ENCODE measurements around the gene ROBO1. TPM values are rescaled to one million over a fixed set of nuclear protein-coding genes. Genes with fewer than 3 reads are reported as not detected.

The ROBO1 gene
- total RNA-seq, 2 donors from 2014 or later, result not detected

DNA sequence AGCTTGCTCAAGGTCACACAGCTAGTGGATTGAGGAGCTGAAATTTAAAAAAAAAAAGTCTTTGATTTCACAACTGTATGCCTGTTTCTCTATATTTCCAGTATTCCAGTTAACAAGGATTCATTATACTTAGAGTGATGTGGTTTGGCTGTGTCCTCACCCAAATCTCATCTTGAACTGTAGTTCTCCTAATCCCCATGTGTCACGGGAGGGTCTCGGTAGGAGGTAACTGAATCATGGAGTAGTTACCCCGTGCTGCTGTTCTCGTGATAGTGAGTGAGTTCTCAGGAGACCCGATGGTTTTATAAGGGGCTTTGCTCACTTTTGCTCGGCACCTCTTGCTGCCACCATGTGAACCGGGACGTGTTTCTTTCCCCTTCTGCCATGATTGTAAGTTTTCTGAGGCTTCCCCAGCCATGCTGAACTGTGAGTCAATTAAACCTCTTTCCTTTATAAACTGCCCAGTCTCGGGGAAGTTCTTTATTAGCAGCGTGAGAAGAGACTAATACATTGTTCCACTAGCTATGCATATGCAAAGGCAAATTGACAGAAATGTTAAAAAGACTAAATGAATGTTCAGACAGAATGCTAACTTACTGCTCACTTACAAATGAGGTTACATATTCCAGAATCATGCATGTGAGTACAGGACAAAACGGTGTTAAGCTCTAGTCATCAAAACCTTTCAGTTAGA is 1101.9 kb downstream of the ROBO1 start:
- Mint-ChIP-seq H3K27ac (no peak overlapping the region), H3K36me3 (ENCODE audit: low read depth) (no peaks in the 10 kb centered on the region), H3K4me1 (no peaks in the 10 kb centered on the region), H3K27me3 (no peaks in the 10 kb centered on the region), H3K4me3 (no peak overlapping the region)
- ATAC-seq (no peak), DNase-seq (no peak)
- H3K9me3 ChIP-seq (ENCODE audit: control insufficient read depth, low read length, poor library complexity, severe bottlenecking), result no peaks in the 10 kb centered on the region

DNA sequence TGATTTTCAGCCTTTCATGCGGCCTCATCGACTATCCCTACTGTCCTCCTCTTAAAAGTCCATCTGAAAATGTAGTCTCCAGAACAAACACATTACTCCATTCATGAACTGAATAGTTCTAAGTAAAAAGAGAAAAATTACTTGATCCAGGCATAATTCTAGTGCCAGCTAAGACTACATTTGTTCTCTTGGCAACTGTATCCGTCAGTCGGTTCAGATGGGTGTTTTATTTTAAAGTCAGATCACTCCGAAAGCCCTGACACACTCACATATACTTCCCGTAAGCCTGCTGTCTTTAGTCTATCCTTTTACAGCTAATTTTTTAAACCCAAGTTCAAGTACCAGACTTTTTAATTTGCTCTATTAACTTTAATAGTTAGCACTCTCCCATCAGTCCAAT is 1102.7 kb downstream of the ROBO1 start:
- H3K9me3 ChIP-seq (ENCODE audit: control insufficient read depth, low read length, poor library complexity, severe bottlenecking), result no peaks in the 10 kb centered on the region
- Mint-ChIP-seq H3K36me3 (ENCODE audit: low read depth) (no peaks in the 10 kb centered on the region), H3K4me1 (no peaks in the 10 kb centered on the region), H3K27ac (no peak overlapping the region), H3K27me3 (no peaks in the 10 kb centered on the region), H3K4me3 (no peak overlapping the region)
- DNase-seq, result no peak
- ATAC-seq, result no peak

DNA sequence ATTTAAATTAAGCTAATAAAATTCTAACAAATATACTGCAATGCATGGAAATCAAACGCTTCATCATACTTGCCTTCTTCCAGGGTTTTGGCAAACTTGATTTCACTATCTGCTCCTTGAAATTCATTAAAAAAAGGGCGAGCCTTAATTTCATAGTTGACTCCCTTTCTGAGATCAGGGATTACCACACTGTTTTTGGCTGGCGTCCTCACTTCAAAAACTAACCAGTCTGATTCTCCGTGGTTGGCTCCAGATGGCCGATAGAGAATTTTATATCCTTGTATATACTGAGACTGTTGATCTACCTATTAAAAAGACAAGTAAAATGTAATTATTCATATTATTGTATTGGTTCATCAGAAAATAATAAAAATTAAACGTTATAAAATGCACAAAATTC is 1106.8 kb downstream of the ROBO1 start:
- Mint-ChIP-seq H3K4me3 (no peak overlapping the region), H3K27me3 (no peaks in the 10 kb centered on the region), H3K4me1 (no peaks in the 10 kb centered on the region), H3K36me3 (ENCODE audit: low read depth) (no peaks in the 10 kb centered on the region), H3K27ac (no peak overlapping the region)
- DNase-seq (no peak), ATAC-seq (no peak)
- no peaks in the 10 kb centered on the region for H3K9me3 ChIP-seq (ENCODE audit: control insufficient read depth, low read length, poor library complexity, severe bottlenecking)

DNA sequence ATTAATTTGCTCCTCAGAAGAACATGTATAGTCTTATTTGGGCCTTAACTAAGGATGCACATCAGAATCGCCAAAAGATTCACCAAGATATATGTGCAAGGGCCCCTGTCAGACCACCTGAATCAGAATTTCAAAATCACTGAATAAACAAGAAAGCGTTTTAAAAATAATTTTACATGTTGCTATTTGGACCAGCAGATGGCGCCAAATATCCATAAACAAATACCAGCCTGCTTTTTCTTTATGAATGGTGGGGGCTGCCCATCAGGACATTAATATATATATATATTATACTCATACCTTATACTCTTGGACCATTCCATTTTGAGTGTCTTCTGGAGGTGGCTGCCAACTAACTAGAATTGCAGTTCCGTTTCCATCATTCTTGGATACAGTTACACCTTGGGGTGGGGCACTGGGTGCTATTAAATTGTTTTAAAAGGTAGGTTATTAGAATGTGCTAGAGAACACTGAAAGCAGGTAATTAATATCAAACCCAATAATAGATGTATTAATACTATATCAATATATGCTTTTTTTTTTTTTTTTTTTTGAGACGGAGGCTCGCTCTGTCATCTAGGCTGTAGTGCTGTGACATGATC is 1108.3 kb downstream of the ROBO1 start:
- no peak for ATAC-seq
- Mint-ChIP-seq H3K36me3 (ENCODE audit: low read depth) (no peaks in the 10 kb centered on the region), H3K27me3 (no peaks in the 10 kb centered on the region), H3K4me1 (no peaks in the 10 kb centered on the region), H3K4me3 (no peak overlapping the region), H3K27ac (no peak overlapping the region)
- no peak for DNase-seq
- no peaks in the 10 kb centered on the region for H3K9me3 ChIP-seq (ENCODE audit: control insufficient read depth, low read length, poor library complexity, severe bottlenecking)

DNA sequence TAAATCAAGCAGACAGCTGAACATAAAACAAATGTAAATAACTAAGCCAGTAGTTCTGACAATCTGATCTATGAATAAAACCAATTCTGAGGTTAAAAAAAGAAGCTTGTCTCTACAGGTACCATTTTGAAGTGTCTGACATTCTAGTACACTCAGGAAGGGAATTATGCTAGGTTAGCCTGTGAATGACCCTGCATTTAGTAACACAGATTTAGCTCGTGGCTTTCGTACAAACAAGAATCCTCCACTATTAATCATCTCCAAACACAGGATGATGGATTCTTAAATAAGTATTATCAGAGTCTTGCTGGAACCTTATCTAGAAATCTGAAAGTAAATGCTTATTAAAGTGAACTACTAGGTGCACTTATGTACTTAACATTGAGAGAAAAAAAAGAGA is 1120.1 kb downstream of the ROBO1 start:
- H3K4me1 Mint-ChIP-seq, result no peaks in the 10 kb centered on the region
- no peaks in the 10 kb centered on the region for H3K9me3 ChIP-seq (ENCODE audit: control insufficient read depth, low read length, poor library complexity, severe bottlenecking)
- H3K27me3 Mint-ChIP-seq, result no peaks in the 10 kb centered on the region
- H3K27ac Mint-ChIP-seq, result no peak overlapping the region
- no peaks in the 10 kb centered on the region for H3K36me3 Mint-ChIP-seq (ENCODE audit: low read depth)
- DNase-seq (no peak), ATAC-seq (no peak)
- H3K4me3 Mint-ChIP-seq, result no peak overlapping the region

DNA sequence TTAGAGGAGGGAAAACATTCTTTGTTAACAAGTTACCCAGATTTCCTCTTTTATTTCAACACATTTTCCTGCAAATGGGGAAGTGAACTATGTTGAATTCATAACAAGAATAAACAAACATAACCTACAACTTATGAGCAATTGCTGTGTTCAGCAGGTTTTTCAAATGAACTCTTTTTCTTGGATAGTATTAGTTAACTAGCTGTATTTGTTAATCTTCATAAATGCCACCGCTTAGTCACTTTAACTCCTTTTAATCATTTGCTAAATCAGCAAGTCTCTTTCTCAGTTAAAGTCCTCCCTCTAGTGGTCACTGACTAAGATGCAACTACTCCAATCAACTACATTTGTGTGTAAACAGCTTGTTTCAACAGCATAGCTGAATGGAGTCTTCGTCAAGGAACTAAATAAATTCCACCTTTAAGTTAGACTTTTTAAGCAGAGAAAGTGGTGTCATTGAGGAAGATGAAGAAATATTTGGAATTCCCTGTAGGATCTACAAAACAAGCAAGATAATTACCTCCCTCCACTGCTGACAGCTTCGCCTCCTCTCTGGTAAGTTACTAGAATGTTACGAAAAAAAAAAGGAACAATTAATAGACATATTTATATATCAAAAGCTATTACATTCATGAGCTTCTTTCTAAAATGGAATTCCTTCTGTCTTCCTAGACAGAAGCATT is 1122.0 kb downstream of the ROBO1 start:
- Mint-ChIP-seq H3K4me3 (no peak overlapping the region), H3K27me3 (no peaks in the 10 kb centered on the region)
- ATAC-seq, result no peak

DNA sequence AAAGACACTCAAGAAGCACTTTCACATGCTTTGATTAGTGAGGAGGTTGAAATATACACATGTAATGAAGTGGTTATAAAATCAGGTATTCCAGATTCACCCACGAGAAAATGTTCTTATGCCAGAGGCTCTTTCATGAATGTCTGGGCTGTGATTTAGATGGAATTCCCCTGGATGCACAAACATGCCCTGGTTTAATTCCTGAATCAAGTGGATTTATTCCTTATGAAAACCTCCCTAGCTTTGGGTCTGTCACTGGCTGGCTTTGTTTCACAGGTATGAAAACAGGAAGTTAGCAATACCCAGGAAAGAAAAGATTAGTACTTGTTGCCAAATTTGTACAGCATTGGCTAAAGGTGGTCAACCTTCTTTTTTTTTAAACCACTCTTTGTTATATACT is 1123.0 kb downstream of the ROBO1 start:
- Mint-ChIP-seq H3K36me3 (ENCODE audit: low read depth) (no peaks in the 10 kb centered on the region), H3K27ac (no peak overlapping the region), H3K4me1 (no peaks in the 10 kb centered on the region), H3K4me3 (no peak overlapping the region), H3K27me3 (no peaks in the 10 kb centered on the region)
- DNase-seq (no peak), ATAC-seq (no peak)
- H3K9me3 ChIP-seq (ENCODE audit: control insufficient read depth, low read length, poor library complexity, severe bottlenecking), result no peaks in the 10 kb centered on the region

More for the DNA sequence above, 1122.0 kb downstream of the ROBO1 start:
- H3K27ac Mint-ChIP-seq, result no peak overlapping the region
- no peaks in the 10 kb centered on the region for H3K36me3 Mint-ChIP-seq (ENCODE audit: low read depth)
- no peak for DNase-seq
- no peaks in the 10 kb centered on the region for H3K4me1 Mint-ChIP-seq
- no peaks in the 10 kb centered on the region for H3K9me3 ChIP-seq (ENCODE audit: control insufficient read depth, low read length, poor library complexity, severe bottlenecking)

DNA sequence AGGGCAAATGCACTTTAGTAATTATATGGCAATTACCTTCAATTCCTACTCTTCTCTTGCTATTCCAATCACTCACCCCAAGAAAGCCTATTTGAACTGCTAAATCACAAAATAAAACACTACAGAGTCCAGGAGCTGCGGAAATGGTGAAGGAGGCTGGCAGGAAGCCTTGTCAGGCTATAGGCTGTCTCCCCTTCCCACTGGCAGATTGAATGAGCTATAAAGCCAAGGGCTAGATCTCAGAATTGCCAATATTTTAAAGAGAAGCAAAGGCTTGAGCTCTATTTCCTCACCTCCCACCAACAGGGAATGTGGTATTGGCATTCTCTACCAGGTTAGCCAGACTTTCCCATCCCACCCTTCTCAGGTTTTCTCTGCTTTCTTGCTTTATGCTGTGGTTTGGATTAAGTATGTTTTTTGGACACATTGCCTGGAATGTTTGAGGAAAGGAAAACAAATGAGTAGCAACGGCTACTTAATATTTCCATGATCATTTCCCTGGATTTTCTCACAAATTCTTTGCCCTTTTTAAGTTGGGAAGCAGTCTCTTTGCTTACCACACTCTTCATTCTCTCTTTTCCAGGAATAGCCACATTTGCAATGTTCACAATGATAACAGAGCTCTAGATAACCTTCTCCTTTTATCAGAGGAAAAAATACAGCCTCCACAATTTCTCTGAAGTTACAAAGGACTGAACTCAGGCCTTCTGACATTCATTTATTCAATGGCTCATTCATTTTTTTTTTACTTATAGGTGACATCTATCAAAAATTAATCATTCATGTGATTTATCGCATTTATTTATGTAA is 1125.4 kb downstream of the ROBO1 start:
- DNase-seq, result no peak
- Mint-ChIP-seq H3K27ac (no peak overlapping the region), H3K4me3 (no peak overlapping the region), H3K27me3 (no peaks in the 10 kb centered on the region), H3K4me1 (no peaks in the 10 kb centered on the region), H3K36me3 (ENCODE audit: low read depth) (no peaks in the 10 kb centered on the region)
- ATAC-seq, result no peak
- no peaks in the 10 kb centered on the region for H3K9me3 ChIP-seq (ENCODE audit: control insufficient read depth, low read length, poor library complexity, severe bottlenecking)

DNA sequence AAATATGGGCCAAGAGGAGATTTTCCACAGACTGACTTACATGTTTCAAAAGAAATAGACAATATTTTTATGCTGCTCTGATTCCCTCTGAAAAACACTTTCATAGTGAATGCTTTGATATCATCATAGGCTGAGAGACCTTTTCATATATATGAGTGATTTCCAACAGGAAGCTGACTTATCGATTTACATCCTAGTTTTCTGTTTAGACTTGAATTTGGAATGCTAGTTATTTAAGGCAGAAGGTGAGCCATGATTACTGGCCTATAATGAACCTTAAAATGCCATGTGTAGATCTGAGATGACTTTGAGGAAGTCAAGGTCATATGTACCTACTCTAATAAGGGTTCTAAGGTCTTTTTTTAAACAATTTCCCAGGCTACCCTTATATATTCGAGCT is 1126.1 kb downstream of the ROBO1 start:
- no peaks in the 10 kb centered on the region for H3K4me1 Mint-ChIP-seq
- H3K27me3 Mint-ChIP-seq, result no peaks in the 10 kb centered on the region
- H3K27ac Mint-ChIP-seq, result no peak overlapping the region
- ATAC-seq (no peak), DNase-seq (no peak)
- no peaks in the 10 kb centered on the region for H3K36me3 Mint-ChIP-seq (ENCODE audit: low read depth)
- no peak overlapping the region for H3K4me3 Mint-ChIP-seq
- H3K9me3 ChIP-seq (ENCODE audit: control insufficient read depth, low read length, poor library complexity, severe bottlenecking), result no peaks in the 10 kb centered on the region

DNA sequence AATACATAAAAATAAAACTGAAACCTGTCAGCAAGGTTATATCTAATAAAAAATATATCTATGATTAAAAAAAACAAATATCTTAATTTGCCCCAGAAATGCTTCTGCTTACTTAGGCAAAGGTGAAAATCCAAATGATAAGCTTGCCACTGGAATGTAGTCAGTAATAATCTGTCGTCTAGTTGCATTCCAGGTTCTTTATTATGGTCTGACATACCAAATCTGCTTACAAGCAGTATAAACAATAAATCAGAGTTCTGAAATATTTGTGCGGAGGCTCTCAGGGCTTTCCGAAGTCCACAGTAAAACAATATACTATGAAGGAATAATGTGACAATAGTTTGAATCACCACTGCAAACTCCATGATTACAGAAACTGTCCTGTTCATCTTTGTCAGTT is 1133.5 kb downstream of the ROBO1 start:
- DNase-seq, result no peak
- Mint-ChIP-seq H3K4me1 (no peaks in the 10 kb centered on the region), H3K27me3 (no peaks in the 10 kb centered on the region), H3K4me3 (no peak overlapping the region), H3K27ac (no peak overlapping the region), H3K36me3 (ENCODE audit: low read depth) (no peaks in the 10 kb centered on the region)
- H3K9me3 ChIP-seq (ENCODE audit: control insufficient read depth, low read length, poor library complexity, severe bottlenecking), result no peaks in the 10 kb centered on the region
- ATAC-seq, result no peak

DNA sequence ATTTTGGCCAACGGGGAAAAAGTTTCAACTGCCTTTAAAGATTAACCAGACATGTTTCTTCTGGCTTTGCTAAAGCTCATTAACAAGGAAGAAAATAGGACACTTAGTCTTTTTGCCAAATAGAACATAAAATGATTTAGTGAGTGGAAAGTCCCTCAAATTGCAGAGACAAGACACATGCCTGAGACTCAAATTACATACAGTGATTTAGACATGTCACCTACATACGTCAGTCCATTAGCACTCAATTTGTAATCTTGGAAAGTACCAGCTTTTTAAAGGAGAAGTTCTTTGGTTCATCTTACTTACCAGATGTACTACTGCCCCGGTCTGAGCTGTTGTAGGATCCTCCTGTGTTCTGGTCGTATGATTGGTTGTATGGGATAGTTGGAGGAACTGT is 1134.2 kb downstream of the ROBO1 start:
- no peak for ATAC-seq
- no peaks in the 10 kb centered on the region for H3K9me3 ChIP-seq (ENCODE audit: control insufficient read depth, low read length, poor library complexity, severe bottlenecking)
- Mint-ChIP-seq H3K4me1 (no peaks in the 10 kb centered on the region), H3K4me3 (no peak overlapping the region), H3K36me3 (ENCODE audit: low read depth) (no peaks in the 10 kb centered on the region), H3K27me3 (no peaks in the 10 kb centered on the region), H3K27ac (no peak overlapping the region)
- DNase-seq, result no peak

DNA sequence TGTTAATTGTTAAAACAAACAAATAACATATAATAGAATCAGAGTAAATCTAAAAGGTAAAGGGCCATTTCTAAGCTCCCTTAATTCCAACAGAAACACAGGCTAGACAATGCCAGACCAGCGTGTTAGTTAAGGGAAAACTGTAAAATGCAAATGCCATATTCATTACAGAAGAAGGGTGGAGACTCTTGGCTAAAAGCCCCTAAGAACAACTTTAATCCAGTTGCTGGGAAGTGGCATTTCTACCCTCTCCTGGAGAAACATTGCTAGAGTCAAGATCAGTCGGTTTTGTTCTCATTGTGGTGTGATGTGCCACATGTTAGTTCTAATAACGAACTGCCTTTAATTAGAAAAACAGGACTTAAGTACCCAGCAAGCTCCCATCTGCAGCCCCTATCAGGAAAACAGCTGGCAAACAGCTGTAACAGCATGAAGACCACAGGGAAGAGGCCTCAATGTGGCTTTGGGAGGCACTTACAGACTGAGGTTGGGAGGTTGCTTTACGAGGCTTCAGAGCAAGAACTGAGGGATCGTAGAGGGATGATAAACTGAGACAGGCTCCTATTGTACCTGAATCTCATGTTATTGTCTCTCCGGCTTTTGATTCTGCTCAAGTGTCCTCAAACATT is 1134.8 kb downstream of the ROBO1 start:
- ATAC-seq (no peak), DNase-seq (no peak)
- no peaks in the 10 kb centered on the region for H3K9me3 ChIP-seq (ENCODE audit: control insufficient read depth, low read length, poor library complexity, severe bottlenecking)
- H3K4me3 Mint-ChIP-seq, result no peak overlapping the region
- H3K27me3 Mint-ChIP-seq, result no peaks in the 10 kb centered on the region
- H3K4me1 Mint-ChIP-seq, result no peaks in the 10 kb centered on the region
- no peak overlapping the region for H3K27ac Mint-ChIP-seq
- no peaks in the 10 kb centered on the region for H3K36me3 Mint-ChIP-seq (ENCODE audit: low read depth)

DNA sequence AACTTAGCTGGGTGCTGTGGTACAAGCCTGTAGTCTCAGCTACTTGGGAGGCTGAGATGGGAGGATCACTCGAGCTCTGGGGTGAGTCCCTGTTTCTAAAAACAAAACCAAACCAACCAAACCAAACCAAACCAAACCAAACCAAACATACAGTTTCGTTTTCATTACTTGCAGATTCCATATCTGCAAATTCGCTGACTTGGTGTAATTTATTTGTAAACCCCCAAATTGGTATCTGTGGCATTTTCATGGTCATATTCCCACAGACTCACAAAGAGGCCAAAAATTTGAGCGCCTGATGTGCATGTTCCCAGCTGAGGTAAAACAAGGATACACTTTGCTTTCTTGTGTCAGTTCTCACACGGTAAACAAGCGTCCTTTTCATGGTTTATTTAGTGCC is 1138.3 kb downstream of the ROBO1 start:
- no peaks in the 10 kb centered on the region for H3K4me1 Mint-ChIP-seq
- ATAC-seq (no peak), DNase-seq (no peak)
- H3K27me3 Mint-ChIP-seq, result no peaks in the 10 kb centered on the region
- H3K27ac Mint-ChIP-seq, result no peak overlapping the region
- H3K36me3 Mint-ChIP-seq (ENCODE audit: low read depth), result no peaks in the 10 kb centered on the region
- H3K9me3 ChIP-seq (ENCODE audit: control insufficient read depth, low read length, poor library complexity, severe bottlenecking), result peaks cover 5% of the 10 kb centered on the region
- no peak overlapping the region for H3K4me3 Mint-ChIP-seq
